Hindlimb muscle (tissue), 1 donor: ENCODE results near the gene MTA1. TPM values are rescaled to one million over a fixed set of nuclear protein-coding genes. Genes with fewer than 3 reads are reported as not detected.

Experiments
- DNase-seq: peaks from one replicate; pipeline ENCODE4 v3.0.0-alpha.2; 2013
- polyA plus RNA-seq: library from polyadenylated mRNA; unstranded; fragments of 120-200 nt; gene quantifications from one replicate; pipeline ENCODE4 v1.2.1, GENCODE V29; 2013; ENCODE audit not compliant: insufficient read length

MTA1 gene
- polyA plus RNA-seq, 1 donor = 90.4 TPM

- no peak for DNase-seq
These were observed 6.2 kb downstream of the MTA1 start for GRCh38 chr14:105425823-105426247.

GRCh38 chr14:105426416-105427130, 6.9 kb downstream of the MTA1 start:
- DNase-seq = no peak

GRCh38 chr14:105427412-105427811, 7.8 kb downstream of the MTA1 start:
- DNase-seq = no peak

GRCh38 chr14:105427936-105428485, 8.4 kb downstream of the MTA1 start:
- DNase-seq = no peak

GRCh38 chr14:105430042-105430441, 10.4 kb downstream of the MTA1 start:
- DNase-seq = no peak

- DNase-seq = no peak
These were observed 10.9 kb downstream of the MTA1 start for GRCh38 chr14:105430565-105430964.

GRCh38 chr14:105431256-105431655, 11.6 kb downstream of the MTA1 start:
- no peak for DNase-seq

- no peak for DNase-seq
These were observed 13.0 kb downstream of the MTA1 start for GRCh38 chr14:105432657-105433056.

GRCh38 chr14:105433161-105433605, 13.6 kb downstream of the MTA1 start:
- no peak for DNase-seq

- DNase-seq = no peak
These were observed 16.8 kb downstream of the MTA1 start for GRCh38 chr14:105436402-105436801.

- no peak for DNase-seq
These were observed 17.5 kb downstream of the MTA1 start for GRCh38 chr14:105436891-105437722.

GRCh38 chr14:105437723-105438500, 18.3 kb downstream of the MTA1 start:
- no peak for DNase-seq

GRCh38 chr14:105439179-105439578, 19.6 kb downstream of the MTA1 start:
- no peak for DNase-seq

- DNase-seq = no peak
These were observed 20.3 kb downstream of the MTA1 start for GRCh38 chr14:105439710-105440553.

- DNase-seq = no peak
These were observed 20.9 kb downstream of the MTA1 start for GRCh38 chr14:105440554-105440900.

GRCh38 chr14:105440992-105441391, 21.4 kb downstream of the MTA1 start:
- DNase-seq = no peak

- no peak for DNase-seq
These were observed 22.5 kb downstream of the MTA1 start for GRCh38 chr14:105442125-105442524.

GRCh38 chr14:105442834-105443233, 23.2 kb downstream of the MTA1 start:
- DNase-seq = no peak

GRCh38 chr14:105444859-105445258, 25.2 kb downstream of the MTA1 start:
- DNase-seq = no peak

- no peak for DNase-seq
These were observed 25.7 kb downstream of the MTA1 start for GRCh38 chr14:105445290-105445689.

GRCh38 chr14:105445901-105446845, 26.5 kb downstream of the MTA1 start:
- DNase-seq = no peak
